Endothelial cell of umbilical vein (primary cell): ENCODE results near the gene SOX12. TPM values are rescaled to one million over a fixed set of nuclear protein-coding genes. Genes with fewer than 3 reads are reported as not detected.

Experiments used
- BruUV-seq: library from RNA; stranded (reverse); fragments of 400-500 nt; replicated peaks from 2 replicates; lab custom pipeline; 2021; lab: Mats Ljungman, UMichigan
- CTCF ChIA-PET: fragments of 300-600, 350-600 bp; sonication (Branson Sonifier 250); formaldehyde crosslinking; loops from one replicate; lab custom pipeline; 2021; ENCODE audit warnings: antibody characterized with exemption, inconsistent platforms; lab: Charles Lee
- POLR2A ChIA-PET: fragments of 300-600, 350-600 bp; sonication (Branson Sonifier 250); formaldehyde crosslinking; loops from one replicate; lab custom pipeline; 2021; ENCODE audit warnings: antibody characterized with exemption, inconsistent platforms; lab: Charles Lee
- DNase-seq: peaks from one replicate; pipeline ENCODE4 v3.0.0-alpha.2; 2011; ENCODE audit warnings: low read depth, low spot score
- FAIRE-seq: peaks from 2 replicates; lab custom pipeline; 2011; peaks lifted over from hg19 to GRCh38; lab: Jason Lieb, UNC
- H2AFZ ChIP-seq: 2 replicates; pipeline ENCODE4 v1.6.0; 2012; ENCODE audit warnings: low read depth, low read length, control low read depth, inconsistent platforms
- H3K27ac ChIP-seq: 2 replicates; pipeline ENCODE4 v1.5.1; 2011; ENCODE audit warnings: low read depth, mild to moderate bottlenecking, control low read depth, low read length, moderate library complexity; ENCODE audit not compliant: insufficient read depth
- H3K27me3 ChIP-seq, 2 experiments: 2 replicates each; pipeline versions ENCODE4 v1.6.0 to v1.6.1; 2011; ENCODE audit warnings: low read length in 2 of 2, mixed read lengths in 1 of 2; ENCODE audit not compliant: control insufficient read depth in 2 of 2, insufficient read depth in 2 of 2
- H3K36me3 ChIP-seq, 2 experiments: 2 replicates in 1 of 2; 3 replicates in 1 of 2; pipeline ENCODE4 v1.5.1; 2011; ENCODE audit warnings: low read length in 2 of 2, mild to moderate bottlenecking in 1 of 2, moderate library complexity in 1 of 2; ENCODE audit not compliant: control insufficient read depth in 2 of 2, insufficient read depth in 2 of 2; ENCODE audit errors: extremely low read depth in 1 of 2
- H3K4me1 ChIP-seq: 3 replicates; pipeline ENCODE4 v1.5.1; 2011; ENCODE audit warnings: mild to moderate bottlenecking, low read length; ENCODE audit not compliant: control insufficient read depth, insufficient read depth; ENCODE audit errors: extremely low read depth
- H3K4me2 ChIP-seq: 2 replicates; pipeline ENCODE4 v1.6.1; 2011; ENCODE audit warnings: low read length, control low read depth, mixed read lengths; ENCODE audit not compliant: insufficient read depth
- H3K4me3 ChIP-seq, 3 experiments: fragments of 200-600 bp in 1 of 3; sonication (generic), shearing (Covaris generic) in 1 of 3; replicated peaks in 1 of 3; 2 replicates each; pipeline ENCODE4 v1.5.1; 2011 to 2016; ENCODE audit warnings: control low read depth in 3 of 3, low read length in 3 of 3, mild to moderate bottlenecking in 2 of 3, inconsistent platforms in 1 of 3, low read depth in 1 of 3, moderate library complexity in 1 of 3; ENCODE audit not compliant: insufficient read depth in 1 of 3
- H3K79me2 ChIP-seq: 2 replicates; pipeline ENCODE4 v1.6.0; 2012; ENCODE audit warnings: low read length, inconsistent platforms; ENCODE audit not compliant: control insufficient read depth, insufficient read depth
- H3K9ac ChIP-seq: replicated peaks from 2 replicates; pipeline ENCODE3; 2011; ENCODE audit warnings: low read length, control low read depth; ENCODE audit not compliant: insufficient read depth; ENCODE audit errors: extremely low read depth
- H3K9me1 ChIP-seq: replicated peaks from 3 replicates; pipeline ENCODE4 v1.6.0; 2011; ENCODE audit warnings: mild to moderate bottlenecking, low read length; ENCODE audit not compliant: control insufficient read depth, insufficient read depth; ENCODE audit errors: extremely low read depth
- H3K9me3 ChIP-seq: replicated peaks from 2 replicates; pipeline ENCODE4 v1.5.1; 2012; ENCODE audit warnings: low read length, inconsistent platforms; ENCODE audit not compliant: control insufficient read depth, insufficient read depth
- H4K20me1 ChIP-seq: replicated peaks from 2 replicates; pipeline ENCODE3; 2011; ENCODE audit warnings: mild to moderate bottlenecking, low read length; ENCODE audit not compliant: control insufficient read depth, insufficient read depth; ENCODE audit errors: extremely low read depth
- CTCF ChIP-seq, 2 donors: IDR thresholded peaks; 1 replicate in 1 of 2; 2 replicates in 1 of 2; pipeline ENCODE4 v1.5.1; 2011; ENCODE audit warnings: low read length in 2 of 2, mild to moderate bottlenecking in 2 of 2, moderate library complexity in 2 of 2, control low read depth in 1 of 2, inconsistent platforms in 1 of 2, low read depth in 1 of 2; ENCODE audit not compliant: insufficient read depth in 1 of 2; ENCODE audit errors: extremely low read depth in 1 of 2
- EZH2 ChIP-seq: IDR thresholded peaks from 2 replicates; pipeline ENCODE4 v1.6.1; 2012; ENCODE audit warnings: borderline replicate concordance, low read depth, mild to moderate bottlenecking, moderate library complexity, low read length, inconsistent platforms; ENCODE audit not compliant: severe bottlenecking
- FOS ChIP-seq: IDR thresholded peaks from 2 replicates; pipeline ENCODE4 v1.6.1; 2011; ENCODE audit warnings: mild to moderate bottlenecking, low read length, moderate library complexity, borderline replicate concordance; ENCODE audit not compliant: insufficient read depth
- GATA2 ChIP-seq: IDR thresholded peaks from 2 replicates; pipeline ENCODE4 v1.7.0; 2011; ENCODE audit warnings: low read depth, mild to moderate bottlenecking, moderate library complexity, mixed read lengths, low read length; ENCODE audit not compliant: insufficient read length, insufficient read depth
- JUN ChIP-seq: IDR thresholded peaks from 2 replicates; pipeline ENCODE4 v1.6.1; 2011; ENCODE audit warnings: borderline replicate concordance, low read depth; ENCODE audit not compliant: insufficient read length, insufficient read depth
- MAX ChIP-seq: IDR thresholded peaks from 2 replicates; pipeline ENCODE4 v1.6.1; 2011; ENCODE audit not compliant: insufficient read depth, insufficient read length
- MYC ChIP-seq: IDR thresholded peaks from one replicate; pipeline ENCODE4 v1.6.1; 2011; ENCODE audit warnings: mild to moderate bottlenecking, low read depth, low read length
- POLR2A ChIP-seq: IDR thresholded peaks from 2 replicates; pipeline ENCODE4 v1.6.1; 2012; ENCODE audit warnings: low read depth, mild to moderate bottlenecking, control low read depth, low read length
- POLR2AphosphoS5 ChIP-seq: IDR thresholded peaks from 2 replicates; pipeline ENCODE4 v1.6.1; 2012; ENCODE audit warnings: low read depth, mild to moderate bottlenecking, control low read depth, low read length, moderate library complexity; ENCODE audit not compliant: insufficient read depth
- dilution Hi-C: fragments of 300-500 bp; cut with MboI; formaldehyde crosslinking; loops from one replicate; pipeline ENCODE4 v1.15.0; 2019; ENCODE audit warnings: low sequenced_read_pairs; ENCODE audit not compliant: extremely low pct_ligation_motif_present
- intact Hi-C: fragments of 100-400 bp; cut with micrococcal nuclease; formaldehyde crosslinking; loops from one replicate; pipeline ENCODE4 v1.10.0; 2022
- polyA plus RNA-seq, 4 experiments: library from polyadenylated mRNA; depleted of rRNA in 3 of 4; stranded (reverse) in 3 of 4; unstranded in 1 of 4; fragments of >200 nt; gene quantifications; 2 replicates each; pipeline versions ENCODE4 v1.2.1 to v1.2.3, GENCODE V29; 2011 to 2012; ENCODE audit warnings: missing spikeins in 1 of 4
- total RNA-seq: library from RNA; stranded (reverse); gene quantifications from 2 replicates; pipeline ENCODE4 v1.2.3, GENCODE V29; 2021

The SOX12 gene
- total and polyA plus RNA-seq, 2 donors (not counting 3 experiments of a cell fraction or from before 2014, with no cell fraction given): 6.2 to 37.7 TPM

GRCh38 chr20:375265-375889, 50.0 kb downstream of the SOX12 start:
- no peak overlapping the region for H3K4me3 ChIP-seq
- H3K27ac ChIP-seq: no peak overlapping the region
- H3K79me2 ChIP-seq: no peaks in the 10 kb centered on the region
- TF ChIP-seq POLR2AphosphoS5 (no peak), POLR2A (no peak), GATA2 (no peak), EZH2 (no peak), MAX (no peak), FOS (no peak), JUN (no peak), CTCF (IDR thresholded peaks at IDR 0.05; ENCODE audit: extremely low read depth in 1 of 2, insufficient read depth in 1 of 2, low read depth in 1 of 2, low read length in 2 of 2) (no peak), MYC (no peak)
- POLR2A ChIA-PET: no interaction called here
- H4K20me1 ChIP-seq: no peaks in the 10 kb centered on the region
- dilution Hi-C loops (no loop called here), intact Hi-C loops (no loop called here)
- no TSS peak for BruUV-seq
- no peak for DNase-seq
- no peak overlapping the region for H2AFZ ChIP-seq
- H3K36me3 ChIP-seq: no peaks in the 10 kb centered on the region
- CTCF ChIA-PET: interaction anchor here (1.0 to 2.6 kb wide), 3 partner anchors 12 to 56 kb away, joined by 4 to 7 read pairs (median 4); no protein-coding TSS in a partner anchor
- no peaks in the 10 kb centered on the region for H3K27me3 ChIP-seq
- no peak overlapping the region for H3K9ac ChIP-seq
- no peaks in the 10 kb centered on the region for H3K9me3 ChIP-seq
- no peaks in the 10 kb centered on the region for H3K9me1 ChIP-seq
- peak; percentile 33 for FAIRE-seq
- peaks cover 38% of the 10 kb centered on the region for H3K4me1 ChIP-seq
- H3K4me2 ChIP-seq: no peak overlapping the region
